Stimulated activated CD8-positive, alpha-beta memory T cell treated with anti-CD3 and anti-CD28 coated beads, Interleukin-4, amount 100 ng/mL, for 1 hour (primary cell): ENCODE data around the gene UCKL1.

Source experiments
- DNase-seq, 2 donors: peaks; one replicate each; pipeline ENCODE4 v3.0.0-alpha.2; 2020; ENCODE audit warnings: low read depth in 2 of 2, low spot score in 1 of 2

The UCKL1 gene

GRCh38 chr20:63959699-63960075 lies 3.5 kb upstream of the UCKL1 start:
- no peak for DNase-seq

GRCh38 chr20:63958964-63959698 lies 2.9 kb upstream of the UCKL1 start:
- DNase-seq, result no peak

- DNase-seq, result no peak
These were observed 2.3 kb upstream of the UCKL1 start for GRCh38 chr20:63958471-63958870.

- DNase-seq, result no peak
These were observed 1.6 kb upstream of the UCKL1 start for GRCh38 chr20:63957690-63958441.

GRCh38 chr20:63957004-63957689 lies 931 bp upstream of the UCKL1 start:
- DNase-seq, result no peak

- no peak for DNase-seq
These were observed 418 bp upstream of the UCKL1 start for GRCh38 chr20:63956664-63957003.

- no peak for DNase-seq
These were observed 862 bp downstream of the UCKL1 start for GRCh38 chr20:63955281-63955826.

- no peak for DNase-seq
These were observed 2.3 kb downstream of the UCKL1 start for GRCh38 chr20:63953764-63954429.

GRCh38 chr20:63952769-63953168 lies 3.4 kb downstream of the UCKL1 start:
- DNase-seq, result no peak

GRCh38 chr20:63952210-63952535 lies 4.0 kb downstream of the UCKL1 start:
- no peak for DNase-seq

GRCh38 chr20:63951398-63952209 lies 4.6 kb downstream of the UCKL1 start:
- DNase-seq, result no peak

- no peak for DNase-seq
These were observed 5.4 kb downstream of the UCKL1 start for GRCh38 chr20:63950701-63951397.

- DNase-seq, result no peak
These were observed 8.4 kb downstream of the UCKL1 start for GRCh38 chr20:63947638-63948456.

GRCh38 chr20:63946986-63947637 lies 9.1 kb downstream of the UCKL1 start:
- DNase-seq, result no peak

GRCh38 chr20:63945921-63946920 lies 10.0 kb downstream of the UCKL1 start:
- no peak for DNase-seq

- no peak for DNase-seq
These were observed 11.1 kb downstream of the UCKL1 start for GRCh38 chr20:63945031-63945658.
